Adrenal gland (tissue), 12 donors: Measurements from ENCODE around the gene MKRN1. TPM values are rescaled to one million over a fixed set of nuclear protein-coding genes. Genes with fewer than 3 reads are reported as not detected.
A peak's percentile ranks its signal among the peaks of the same experiment; 100 is the strongest.
"Not testable (repeated sequence)": the region's sequence is repeated elsewhere in the genome, so short reads cannot be mapped to it uniquely, and the experiment has no call there.

Experiments
- DNase-seq, 7 donors: peaks; one replicate each; pipeline ENCODE4 v3.0.0-alpha.2; 2019 to 2020
- H3K27ac ChIP-seq, 5 donors: fragments of 200-600 bp; sonication (generic) in 4 of 5; 1 replicate in 3 of 5; 2 replicates in 2 of 5; pipeline versions ENCODE4 v1.5.1 to v1.8.0; 2016 to 2020; ENCODE audit warnings: mild to moderate bottlenecking in 1 of 5
- H3K27me3 ChIP-seq: fragments of 200-600 bp; 2 replicates; pipeline ENCODE4 v1.8.0; 2021
- H3K36me3 ChIP-seq, 2 donors: fragments of 200-600 bp; replicated peaks in 1 of 2; 1 replicate in 1 of 2; 2 replicates in 1 of 2; pipeline versions ENCODE4 v1.5.1 to v1.8.0; 2018 to 2022
- H3K4me1 ChIP-seq, 2 donors: fragments of 200-600 bp; replicated peaks in 1 of 2; 1 replicate in 1 of 2; 2 replicates in 1 of 2; pipeline versions ENCODE4 v1.5.1 to v1.8.0; 2018 to 2021
- H3K4me3 ChIP-seq, 4 donors: fragments of 200-600 bp; sonication (generic) in 3 of 4; one replicate each; pipeline ENCODE4 v1.5.1; 2016 to 2018
- H3K9me3 ChIP-seq, 3 donors: fragments of 200-600 bp; sonication (generic) in 1 of 3; replicated peaks in 1 of 3; 1 replicate in 2 of 3; 2 replicates in 1 of 3; pipeline versions ENCODE4 v1.5.1 to v1.8.0; 2016 to 2021
- CTCF ChIP-seq, 6 experiments: fragments of 450-650 bp in 4 of 6; fragments of 200-600 bp in 2 of 6; sonication (generic) in 1 of 6; IDR thresholded peaks; 1 replicate in 5 of 6; 2 replicates in 1 of 6; pipeline versions ENCODE4 v1.5.1 to v1.8.0; 2016 to 2021; ENCODE audit warnings: antibody characterized with exemption in 6 of 6, mild to moderate bottlenecking in 2 of 6, moderate library complexity in 1 of 6
- POLR2A ChIP-seq, 2 donors: fragments of 450-650 bp; IDR thresholded peaks; one replicate each; pipeline ENCODE4 v1.6.1; 2017; ENCODE audit warnings: antibody characterized with exemption in 2 of 2, mild to moderate bottlenecking in 2 of 2, moderate library complexity in 1 of 2
- WGBS, 4 donors: extraction: QIAGEN DNeasy Blood & Tissue Kit in 2 of 4; methylation state at CpG; one replicate each; pipeline versions ENCODE4 v1.1.5 to v1.1.7; 2013 to 2017; 5-methylcytosine and 5-hydroxymethylcytosine counted together
- intact Hi-C, 2 donors: fragments of 100-400 bp; cut with DNase I; formaldehyde crosslinking; loops; one replicate each; pipeline versions ENCODE4 v1.14.1 to v1.15.0; 2022 to 2023
- polyA plus RNA-seq, 3 donors: library from polyadenylated mRNA; stranded (reverse); fragments of 200-250 nt in 2 of 3; fragments of 350-450 nt in 1 of 3; fragmentation: Illumina TruSeq in 1 of 3; extraction: RNeasy Lipid Tissue Mini Kit (QIAGEN cat#74804) in 1 of 3; gene quantifications; one replicate each; pipeline ENCODE4 v1.2.3, GENCODE V29; 2013 to 2014
- total RNA-seq, 9 donors: library from RNA; depleted of rRNA in 4 of 9; stranded (reverse); fragments of >200 nt in 4 of 9; fragments of 120-200 nt in 1 of 9; fragmentation: NEBNext Ultra II Directional in 1 of 9; extraction: Animal tissue kit (Norgen Biotek cat#: 25700) in 1 of 9; gene quantifications; one replicate each; pipeline versions ENCODE4 v1.1.0 to v1.2.4, GENCODE V29; 2013 to 2023
- donor health status: healthy with polysubstance abuse.
- donor health status: Bipolar disorder and iron deficiency.
- donor health status: DM: yes; HTN: yes; CAD: no.
- donor health status: DM: no; HTN: no; CAD: no.
- donor health status: DM: no; HTN: no; CAD: no.
- donor health status: DM: yes; HTN: yes; CAD: no.

Gene MKRN1
- total and polyA plus RNA-seq, 12 donors, result 43.7 to 105 (median 61.8) TPM

GRCh38 chr7:140416560-140416959 is 62.7 kb downstream of the MKRN1 start:
- no peaks in the 10 kb centered on the region for H3K27me3 ChIP-seq
- no peaks in the 10 kb centered on the region for H3K9me3 ChIP-seq
- DNase-seq, result no peak
- no peak overlapping the region for H3K4me3 ChIP-seq
- no peaks in the 10 kb centered on the region for H3K4me1 ChIP-seq
- 76 to 84% (median 82%) methylated on average over 7 to 8 of the region's 8 CpGs for WGBS, 4 donors
- intact Hi-C loops, result no loop called here
- no peak overlapping the region for H3K27ac ChIP-seq
- H3K36me3 ChIP-seq, result no peaks in the 10 kb centered on the region
- TF ChIP-seq POLR2A (IDR thresholded peaks at IDR 0.05), result no peak
- TF ChIP-seq CTCF (IDR thresholded peaks at IDR 0.05), result no peak

GRCh38 chr7:140415816-140416215 is 63.5 kb downstream of the MKRN1 start:
- not testable (repeated sequence) for DNase-seq

DNA sequence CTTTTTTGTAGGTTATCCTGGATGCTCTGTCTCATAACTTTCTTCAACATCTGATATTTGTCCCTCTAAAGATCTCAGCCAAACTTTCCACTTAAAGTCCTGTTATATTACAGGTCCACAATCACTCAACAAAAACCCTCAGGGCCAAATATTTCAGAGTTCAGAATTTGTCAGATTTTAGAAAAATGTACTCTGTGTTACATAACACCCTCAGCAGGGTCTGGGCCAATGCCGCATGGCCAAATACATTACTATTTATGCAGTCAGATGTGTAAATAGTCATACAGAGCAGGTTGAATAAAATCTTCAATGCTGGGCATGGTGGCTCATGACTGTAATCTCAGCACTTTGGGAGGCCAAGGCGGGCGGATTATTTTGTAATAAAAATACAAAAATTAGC is 63.9 kb downstream of the MKRN1 start:
- H3K4me1 ChIP-seq, result no peaks in the 10 kb centered on the region
- DNase-seq, result no peak
- H3K36me3 ChIP-seq, result no peaks in the 10 kb centered on the region
- H3K27me3 ChIP-seq, result no peaks in the 10 kb centered on the region
- intact Hi-C loops, result no loop called here
- H3K9me3 ChIP-seq, result no peaks in the 10 kb centered on the region
- no peak overlapping the region for H3K27ac ChIP-seq
- H3K4me3 ChIP-seq, result no peak overlapping the region
- 88 to 96% (median 93%) methylated on average over 3 of the region's 3 CpGs for WGBS, 4 donors
- TF ChIP-seq CTCF (IDR thresholded peaks at IDR 0.05) (no peak), POLR2A (IDR thresholded peaks at IDR 0.05) (no peak)

More at GRCh38 chr7:140415816-140416215, 63.5 kb downstream of the MKRN1 start:
- H3K27me3 ChIP-seq, H3K36me3 ChIP-seq, H3K4me3 ChIP-seq, H3K27ac ChIP-seq, H3K9me3 ChIP-seq, intact Hi-C loops, H3K4me1 ChIP-seq: not testable (repeated sequence)
- 88 to 92% (median 91%) methylated on average over 8 to 9 of the region's 9 CpGs for whole genome bisulfite sequencing, 4 donors

DNA sequence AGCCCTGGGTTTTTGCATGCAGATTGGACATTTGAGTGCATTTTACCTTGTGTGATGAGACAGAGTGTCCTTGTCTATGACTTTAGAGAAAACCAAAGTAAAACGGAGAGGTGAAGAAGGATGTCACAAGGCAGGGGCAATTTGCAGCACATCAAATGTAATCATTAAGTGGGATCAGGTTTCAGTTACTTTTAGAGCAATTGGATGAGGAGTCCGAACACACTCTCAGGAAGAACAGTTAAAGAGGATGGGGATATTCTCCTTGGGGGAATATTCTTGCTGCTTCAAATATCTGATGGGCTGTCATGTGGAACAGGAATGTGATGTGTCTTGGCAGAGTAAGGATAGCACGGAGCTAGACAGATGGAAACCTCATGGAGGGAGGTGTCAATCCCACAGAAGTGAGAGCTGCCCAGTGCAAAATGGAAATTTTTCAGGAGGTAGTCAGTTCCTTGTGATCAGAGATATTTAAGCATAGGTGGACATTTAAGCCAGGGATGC is 74.7 kb downstream of the MKRN1 start:
- Histone ChIP-seq H3K27me3 (no peaks in the 10 kb centered on the region), H3K9me3 (no peaks in the 10 kb centered on the region), H3K27ac (no peak overlapping the region), H3K4me1 (peaks cover 0 to 3% of the 10 kb centered on the region in 2 donors), H3K4me3 (no peak overlapping the region), H3K36me3 (no peaks in the 10 kb centered on the region)
- 59 to 73% (median 67%) methylated on average over 3 of the region's 3 CpGs for WGBS, 4 donors
- intact Hi-C loops, result loop anchor here in 1 of 2 donors (5.0 kb wide), 1 partner anchor 1282 kb away; no protein-coding TSS in a partner anchor
- TF ChIP-seq POLR2A (IDR thresholded peaks at IDR 0.05) (no peak), CTCF (IDR thresholded peaks at IDR 0.05) (no peak)
- DNase-seq, result no peak

GRCh38 chr7:140403878-140404564 is 75.3 kb downstream of the MKRN1 start, which contains the start of gene RAB19:
Gene RAB19, plus strand, starts transcription at chr7:140404058. Its CDS starts 3,589 bp downstream, at chr7:140407647.
- no peak within 1 kb of the TSS for H3K27ac ChIP-seq
- no peaks in the 10 kb centered on the region for H3K9me3 ChIP-seq
- no peaks in the 10 kb centered on the region for H3K36me3 ChIP-seq
- peaks cover 0 to 3% of the 10 kb centered on the region in 2 donors for H3K4me1 ChIP-seq
- H3K4me3 ChIP-seq, result peak within 1 kb of the TSS in 2 of 4 donors; percentile 23 to 57
- TF ChIP-seq POLR2A (IDR thresholded peaks at IDR 0.05) (no peak), CTCF (IDR thresholded peaks at IDR 0.05) (no peak)
- DNase-seq, result peak in 2 of 7 donors; percentile 13 to 23
- no peaks in the 10 kb centered on the region for H3K27me3 ChIP-seq
- WGBS, 4 donors, result 7 to 13% (median 12%) methylated on average over 22 of the region's 22 CpGs
- intact Hi-C loops, result no loop called here
